ENCODE results near the gene RRP8. TPM values are rescaled to one million over a fixed set of nuclear protein-coding genes. Genes with fewer than 3 reads are reported as not detected.

RRP8 gene
- polyA plus RNA-seq, 1 experiment: 9.9 TPM

DNA sequence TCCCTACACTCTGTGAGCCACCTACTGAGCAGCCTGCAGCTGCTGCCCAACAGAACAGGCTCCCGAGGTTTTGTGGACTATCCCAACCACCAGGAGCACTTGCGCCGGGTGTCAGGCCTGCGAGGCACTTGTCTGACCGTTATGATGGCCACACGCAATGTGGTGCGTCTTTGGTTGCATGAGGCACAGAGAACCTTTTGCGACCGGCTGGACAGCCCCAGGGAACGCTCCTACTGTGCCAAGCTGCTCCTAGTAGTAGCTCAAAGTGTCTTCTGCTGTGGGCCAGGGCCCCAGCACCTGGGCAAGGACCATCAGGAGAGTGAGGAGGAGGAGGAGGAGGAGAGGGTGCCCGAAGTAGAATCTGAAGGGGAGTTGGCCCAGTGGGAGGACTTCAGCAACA lies 46.4 kb downstream of the RRP8 start:
- Histone ChIP-seq H3K36me3 (ENCODE audit: control insufficient read depth, insufficient read depth, low read length) (no peaks in the 10 kb centered on the region), H3K4me3 (ENCODE audit: low read depth, low read length) (no peak overlapping the region), H3K27me3 (ENCODE audit: control insufficient read depth, insufficient read depth, low read length) (no peaks in the 10 kb centered on the region)
- ChIA-PET POLR2A (no interaction called here), CTCF (no interaction called here)
- TF ChIP-seq, protein P1, sequence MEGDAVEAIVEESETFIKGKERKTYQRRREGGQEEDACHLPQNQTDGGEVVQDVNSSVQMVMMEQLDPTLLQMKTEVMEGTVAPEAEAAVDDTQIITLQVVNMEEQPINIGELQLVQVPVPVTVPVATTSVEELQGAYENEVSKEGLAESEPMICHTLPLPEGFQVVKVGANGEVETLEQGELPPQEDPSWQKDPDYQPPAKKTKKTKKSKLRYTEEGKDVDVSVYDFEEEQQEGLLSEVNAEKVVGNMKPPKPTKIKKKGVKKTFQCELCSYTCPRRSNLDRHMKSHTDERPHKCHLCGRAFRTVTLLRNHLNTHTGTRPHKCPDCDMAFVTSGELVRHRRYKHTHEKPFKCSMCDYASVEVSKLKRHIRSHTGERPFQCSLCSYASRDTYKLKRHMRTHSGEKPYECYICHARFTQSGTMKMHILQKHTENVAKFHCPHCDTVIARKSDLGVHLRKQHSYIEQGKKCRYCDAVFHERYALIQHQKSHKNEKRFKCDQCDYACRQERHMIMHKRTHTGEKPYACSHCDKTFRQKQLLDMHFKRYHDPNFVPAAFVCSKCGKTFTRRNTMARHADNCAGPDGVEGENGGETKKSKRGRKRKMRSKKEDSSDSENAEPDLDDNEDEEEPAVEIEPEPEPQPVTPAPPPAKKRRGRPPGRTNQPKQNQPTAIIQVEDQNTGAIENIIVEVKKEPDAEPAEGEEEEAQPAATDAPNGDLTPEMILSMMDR (IDR thresholded peaks at IDR 0.05; ENCODE audit: insufficient read depth, low read depth, low read length): no peak
- no peak for DNase-seq (ENCODE audit: low read depth)

DNA sequence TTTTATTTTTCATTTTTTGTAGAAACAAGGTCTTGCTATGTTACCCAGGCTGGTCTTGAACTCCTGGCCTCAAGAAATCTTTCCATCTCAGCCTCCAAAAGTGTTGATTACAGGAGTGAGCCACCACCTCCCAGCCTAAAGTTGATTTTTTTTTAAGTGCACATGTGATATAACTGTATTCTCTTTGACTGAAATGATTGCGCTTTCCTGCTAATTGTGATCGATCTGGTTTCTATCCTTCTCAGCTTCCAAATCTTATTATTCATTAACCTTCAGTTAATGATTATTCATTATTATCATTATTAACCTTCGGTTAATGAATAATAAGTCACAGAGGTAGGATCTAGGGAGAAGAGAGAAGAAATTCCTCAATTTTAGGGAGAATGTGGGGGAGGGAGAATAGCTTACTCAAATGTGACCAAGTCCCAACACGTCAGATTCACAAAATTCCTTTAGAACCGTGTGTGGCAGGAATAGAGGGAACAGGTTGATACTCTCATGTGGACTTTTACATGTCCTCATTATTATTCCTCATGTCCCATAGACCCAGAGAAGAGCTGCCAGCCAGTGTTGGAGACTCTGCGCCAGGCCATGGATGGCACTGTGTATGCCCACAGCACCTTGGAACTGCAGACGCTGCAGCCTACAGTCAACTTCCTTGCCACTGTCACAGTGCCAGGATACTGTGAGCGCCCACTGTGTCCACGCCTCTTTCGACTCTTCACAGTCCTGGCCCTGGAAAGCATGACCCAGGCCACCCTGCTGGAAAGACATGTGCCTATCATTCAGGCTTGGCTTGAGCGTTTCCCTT lies 47.1 kb downstream of the RRP8 start:
- Histone ChIP-seq H3K36me3 (ENCODE audit: control insufficient read depth, insufficient read depth, low read length) (no peaks in the 10 kb centered on the region), H3K27me3 (ENCODE audit: control insufficient read depth, insufficient read depth, low read length) (no peaks in the 10 kb centered on the region), H3K4me3 (ENCODE audit: low read depth, low read length) (no peak overlapping the region)
- DNase-seq (ENCODE audit: low read depth): no peak
- ChIA-PET POLR2A (no interaction called here), CTCF (no interaction called here)
- TF ChIP-seq, protein P1 (IDR thresholded peaks at IDR 0.05; ENCODE audit: insufficient read depth, low read depth, low read length): no peak

DNA sequence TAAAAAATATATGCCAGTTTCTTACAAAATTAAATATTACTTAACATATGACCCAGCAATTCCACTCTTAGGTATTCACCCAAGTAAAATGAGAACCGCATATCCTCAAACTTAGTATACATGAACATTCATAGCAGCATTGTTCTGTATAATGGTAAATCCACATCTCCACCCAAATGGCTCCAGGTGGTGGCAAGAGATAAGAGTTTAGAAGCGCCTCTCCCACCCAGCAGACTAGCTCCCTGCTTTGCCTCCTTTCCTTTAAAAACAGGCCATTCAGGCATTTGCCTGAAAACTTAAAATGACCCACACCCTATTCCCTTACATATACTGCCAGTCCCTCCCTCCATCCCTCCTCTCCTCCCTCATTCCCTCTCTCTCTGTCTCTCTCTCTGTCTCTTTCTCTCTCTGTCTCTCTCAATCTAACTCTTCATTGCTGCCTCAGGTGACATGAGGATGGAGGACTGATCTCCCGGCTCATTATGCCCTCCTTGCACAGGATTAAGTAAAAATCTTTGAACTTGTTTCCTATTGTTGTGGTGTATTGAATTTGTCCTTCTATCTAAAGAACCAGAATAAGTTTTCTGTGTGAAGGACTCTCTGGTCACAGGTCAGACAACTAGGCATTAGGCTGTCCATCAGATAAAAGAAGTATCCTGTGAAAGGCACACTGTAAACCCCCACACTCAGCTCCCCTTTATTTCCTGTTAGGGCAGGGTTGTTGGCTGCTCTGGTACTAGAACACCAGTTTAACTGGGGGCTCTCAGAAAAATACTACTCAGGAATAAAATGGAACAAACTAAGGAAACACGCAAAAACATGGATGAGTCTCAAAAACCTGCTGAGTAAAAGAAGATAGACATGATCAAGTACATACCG lies 48.3 kb downstream of the RRP8 start:
- CTCF ChIA-PET: interaction anchor here (0.9 kb wide), 1 partner anchor 18 kb away, joined by 3 read pairs; no protein-coding TSS in a partner anchor
- H3K4me3 ChIP-seq (ENCODE audit: low read depth, low read length): no peak overlapping the region
- H3K27me3 ChIP-seq (ENCODE audit: control insufficient read depth, insufficient read depth, low read length): no peaks in the 10 kb centered on the region
- POLR2A ChIA-PET: no interaction called here
- no peak for DNase-seq (ENCODE audit: low read depth)
- TF ChIP-seq, protein P1 (IDR thresholded peaks at IDR 0.05; ENCODE audit: insufficient read depth, low read depth, low read length): no peak
- no peaks in the 10 kb centered on the region for H3K36me3 ChIP-seq (ENCODE audit: control insufficient read depth, insufficient read depth, low read length)

DNA sequence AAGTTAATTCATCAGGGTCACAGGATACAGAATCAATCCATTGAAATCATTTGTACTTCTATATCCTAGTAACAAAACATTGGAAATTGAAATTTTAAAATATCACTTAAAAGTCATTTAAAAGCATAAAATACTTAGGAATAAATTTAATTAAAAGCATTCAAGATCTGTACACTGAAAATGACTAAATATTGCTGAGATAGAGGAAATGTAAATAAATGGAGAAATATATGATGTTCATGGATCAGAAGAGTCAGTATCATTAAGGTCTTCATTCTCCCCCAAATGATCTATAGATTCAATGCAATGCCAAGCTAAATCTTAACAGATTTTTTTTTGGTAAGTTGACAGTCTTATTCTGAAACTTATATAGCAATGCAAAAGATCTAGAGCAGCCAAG lies 49.8 kb downstream of the RRP8 start:
- Histone ChIP-seq H3K4me3 (ENCODE audit: low read depth, low read length) (no peak overlapping the region), H3K27me3 (ENCODE audit: control insufficient read depth, insufficient read depth, low read length) (no peaks in the 10 kb centered on the region), H3K36me3 (ENCODE audit: control insufficient read depth, insufficient read depth, low read length) (no peaks in the 10 kb centered on the region; the same call in 1 of the 2 replicates)
- DNase-seq (ENCODE audit: low read depth): no peak
- ChIA-PET POLR2A (no interaction called here), CTCF (no interaction called here)
- TF ChIP-seq, protein P1 (IDR thresholded peaks at IDR 0.05; ENCODE audit: insufficient read depth, low read depth, low read length): no peak

DNA sequence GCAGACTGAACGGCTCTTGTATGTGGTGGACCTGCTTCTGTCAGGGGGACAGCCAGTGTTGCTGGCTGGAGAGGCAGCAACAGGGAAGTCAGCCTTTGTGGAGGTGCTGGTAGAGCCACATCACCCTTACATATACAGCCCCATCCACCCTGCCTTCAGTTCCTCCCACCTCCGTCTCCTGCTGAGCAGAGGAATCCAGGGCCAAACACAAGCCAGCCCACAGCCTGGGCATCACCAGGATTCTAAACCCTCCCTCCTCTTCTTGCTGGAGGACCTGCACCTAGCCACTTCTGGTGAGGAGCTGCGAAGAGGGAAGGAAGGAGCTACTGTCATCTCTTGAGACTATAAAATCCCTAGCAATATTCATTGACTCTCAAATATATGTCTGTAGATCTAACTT lies 54.8 kb downstream of the RRP8 start:
- peaks cover 3% of the 10 kb centered on the region for H3K36me3 ChIP-seq (ENCODE audit: control insufficient read depth, insufficient read depth, low read length)
- no peaks in the 10 kb centered on the region for H3K27me3 ChIP-seq (ENCODE audit: control insufficient read depth, insufficient read depth, low read length)
- H3K4me3 ChIP-seq (ENCODE audit: low read depth, low read length): no peak overlapping the region
- CTCF ChIA-PET: interaction anchor here (1.3 to 3.4 kb wide), 2 partner anchors 17 to 135 kb away, joined by 3 to 17 read pairs; partner anchors contain the start of gene MRPL17
- no peak for DNase-seq (ENCODE audit: low read depth)
- TF ChIP-seq, protein P1 (IDR thresholded peaks at IDR 0.05; ENCODE audit: insufficient read depth, low read depth, low read length): no peak
- POLR2A ChIA-PET: no interaction called here

Measured in BJ (cell line).